Fibroblast of mammary gland (primary cell): ENCODE data around the gene FYCO1.

Experiments used
- DNase-seq: peaks from one replicate; pipeline ENCODE4 v3.0.0-alpha.2; 2010; ENCODE audit warnings: low read depth
- H3K4me3 ChIP-seq: 2 replicates; pipeline ENCODE4 v1.5.1; 2011; ENCODE audit warnings: low read depth, mild to moderate bottlenecking, low read length, moderate library complexity; ENCODE audit not compliant: control insufficient read depth
- CTCF ChIP-seq: conservative IDR thresholded peaks from 2 replicates; pipeline ENCODE4 v1.5.1; 2011; ENCODE audit warnings: low read depth, low read length, inconsistent platforms; ENCODE audit not compliant: control insufficient read depth, insufficient read depth

The FYCO1 gene

GRCh38 chr3:45884368-45885201 is 111.0 kb downstream of the FYCO1 start:
- H3K4me3 ChIP-seq: no peak overlapping the region
- no peak for DNase-seq
- TF ChIP-seq CTCF: no peak

GRCh38 chr3:45881078-45882022 is 114.3 kb downstream of the FYCO1 start:
- DNase-seq: peak; percentile 40
- H3K4me3 ChIP-seq: no peak overlapping the region
- no peak for TF ChIP-seq CTCF

- DNase-seq: no peak
- H3K4me3 ChIP-seq: no peak overlapping the region
- no peak for TF ChIP-seq CTCF
These were observed 114.9 kb downstream of the FYCO1 start for GRCh38 chr3:45880725-45881077.

GRCh38 chr3:45878124-45878523 is 117.5 kb downstream of the FYCO1 start:
- DNase-seq: no peak
- no peak for TF ChIP-seq CTCF
- H3K4me3 ChIP-seq: no peak overlapping the region

- H3K4me3 ChIP-seq: no peak overlapping the region
- no peak for TF ChIP-seq CTCF
- no peak for DNase-seq
These were observed 120.8 kb downstream of the FYCO1 start for GRCh38 chr3:45874677-45875346.

GRCh38 chr3:45873638-45874037 is 122.0 kb downstream of the FYCO1 start:
- DNase-seq: no peak
- no peak overlapping the region for H3K4me3 ChIP-seq
- no peak for TF ChIP-seq CTCF
